ENCODE results near the gene TTN.

TTN gene

DNA sequence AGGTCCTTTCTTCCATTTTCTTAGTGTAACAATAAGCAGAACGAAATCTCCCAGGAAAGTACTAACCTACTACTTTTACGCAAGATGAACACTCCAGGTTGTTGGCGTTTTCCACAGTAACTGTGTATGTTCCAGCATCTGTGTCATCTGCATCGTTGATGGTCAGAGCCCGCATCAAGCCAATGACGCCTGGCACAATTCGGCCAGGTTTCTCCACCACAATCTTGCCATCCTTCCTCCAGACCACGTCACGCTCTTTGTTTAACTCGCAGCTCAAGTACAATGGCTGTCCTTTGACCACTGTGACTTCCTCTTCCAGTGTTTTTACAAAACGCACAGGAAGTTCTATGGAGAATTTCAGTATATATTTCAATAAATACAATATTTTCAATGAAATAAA, 171.3 kb downstream of the TTN start:
- no peak for DNase-seq

DNA sequence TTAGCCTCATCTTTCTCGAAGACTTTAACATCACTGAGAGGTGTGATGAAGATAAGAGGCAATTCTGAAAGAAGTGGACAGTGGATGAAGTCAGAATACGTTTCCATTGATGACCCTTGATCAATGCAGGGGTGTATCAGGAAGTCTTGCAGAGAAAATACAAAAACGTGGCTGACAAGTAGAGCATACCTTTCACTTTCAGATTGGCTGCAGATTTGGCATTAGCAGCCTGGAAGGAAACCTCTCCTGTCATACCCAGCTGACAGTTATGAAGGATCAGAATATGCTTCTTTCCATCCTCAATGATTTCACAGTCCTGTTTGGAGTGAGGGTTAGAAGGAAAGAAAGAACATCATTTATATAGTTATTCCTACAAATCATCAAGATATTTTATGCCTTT, 174.5 kb downstream of the TTN start:
- no peak for DNase-seq

DNA sequence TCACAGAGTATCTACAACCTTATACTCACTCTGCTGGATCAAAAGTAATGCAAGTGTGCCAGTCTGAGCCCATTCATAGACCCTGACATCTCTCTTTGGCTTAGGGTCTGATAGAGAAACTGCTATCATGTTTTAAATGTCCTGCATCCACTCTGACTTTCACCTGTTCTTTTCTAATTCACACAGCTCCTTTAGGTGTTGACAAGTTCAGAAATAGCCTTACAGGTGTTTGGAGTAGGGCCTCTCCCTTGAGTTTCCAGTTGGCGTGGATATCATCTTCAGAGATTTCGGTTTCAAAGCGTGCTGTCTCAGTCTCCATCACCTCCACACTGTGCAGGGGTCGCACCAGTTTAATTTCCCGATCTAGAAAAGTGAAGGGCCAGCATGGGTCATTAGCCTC, 176.6 kb downstream of the TTN start:
- DNase-seq, result no peak

DNA sequence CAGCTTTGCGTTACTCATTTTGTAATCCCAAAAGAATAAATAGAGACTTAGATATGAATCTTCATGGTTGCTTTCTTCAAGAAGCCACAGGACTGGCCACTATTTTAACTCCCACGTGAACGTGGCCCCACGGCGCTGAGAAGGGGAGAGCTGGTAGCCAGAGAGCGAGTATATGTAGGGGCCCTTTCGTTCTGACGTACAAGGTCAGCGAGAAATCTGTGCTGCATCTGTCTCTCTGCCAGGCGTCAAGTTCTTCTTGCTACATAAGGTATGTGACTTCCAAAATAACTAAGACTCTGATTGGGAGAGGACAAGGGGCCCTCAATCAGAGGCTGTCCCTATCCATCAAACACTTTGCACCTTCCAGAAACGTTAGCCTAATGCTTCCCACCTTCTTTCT, 177.8 kb downstream of the TTN start:
- DNase-seq, result no peak

DNA sequence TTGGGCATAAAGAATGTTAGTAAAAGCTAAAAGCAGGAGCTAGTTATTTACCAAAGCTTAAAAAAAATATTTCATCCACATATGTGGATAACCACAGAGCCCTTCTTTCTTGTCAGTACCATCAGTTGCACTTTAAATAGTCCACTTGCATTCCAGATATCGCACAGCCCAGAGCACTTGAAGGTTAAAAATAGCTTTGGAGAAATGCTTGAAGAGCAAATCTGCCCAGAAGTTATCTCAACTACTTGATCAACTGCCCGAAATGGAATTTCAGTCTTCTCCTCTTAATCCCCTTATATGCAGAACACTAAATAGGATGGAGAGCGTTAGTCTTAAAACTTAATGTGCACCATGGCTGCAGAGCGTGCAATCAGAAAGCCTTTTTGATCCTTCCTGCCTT, 178.6 kb downstream of the TTN start:
- DNase-seq, result no peak

DNA sequence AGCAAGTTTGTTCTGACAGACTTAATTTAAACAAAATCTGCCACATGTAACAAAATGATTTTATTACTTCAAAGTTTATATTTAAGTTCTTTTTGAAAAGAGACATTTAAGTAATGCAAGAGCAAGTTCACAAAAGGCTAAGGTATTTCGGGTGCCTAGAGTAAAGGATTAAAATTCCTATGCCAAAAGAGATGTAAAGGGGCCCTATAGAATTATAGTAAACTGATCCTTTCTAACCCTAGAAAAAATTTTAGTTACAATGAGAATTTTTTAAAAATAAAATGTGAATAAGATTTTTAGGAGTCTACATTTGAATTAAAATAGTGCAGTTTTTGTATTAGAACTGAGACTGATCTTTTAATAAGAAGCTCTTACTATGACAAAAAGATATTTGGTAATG, 179.8 kb downstream of the TTN start:
- DNase-seq, result no peak

DNA sequence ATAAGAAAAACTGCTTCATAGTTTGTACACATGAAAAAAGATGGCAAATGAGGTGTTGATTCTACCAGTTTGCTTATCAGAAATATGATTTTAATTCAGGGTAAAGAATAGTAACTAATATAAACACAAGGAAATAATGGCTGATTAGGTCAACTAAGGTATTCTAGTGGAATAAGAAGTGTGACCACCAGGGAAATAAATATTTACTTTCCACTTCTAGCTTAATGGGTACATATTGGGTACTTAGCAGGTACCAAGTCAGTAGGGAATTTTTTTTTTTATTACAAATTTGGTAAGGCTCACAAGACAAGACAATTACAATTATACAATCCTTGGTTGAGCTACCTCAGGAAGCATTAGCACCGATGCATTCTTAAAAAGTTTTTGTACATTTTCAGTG, 191.3 kb downstream of the TTN start:
- no peak for DNase-seq

DNA sequence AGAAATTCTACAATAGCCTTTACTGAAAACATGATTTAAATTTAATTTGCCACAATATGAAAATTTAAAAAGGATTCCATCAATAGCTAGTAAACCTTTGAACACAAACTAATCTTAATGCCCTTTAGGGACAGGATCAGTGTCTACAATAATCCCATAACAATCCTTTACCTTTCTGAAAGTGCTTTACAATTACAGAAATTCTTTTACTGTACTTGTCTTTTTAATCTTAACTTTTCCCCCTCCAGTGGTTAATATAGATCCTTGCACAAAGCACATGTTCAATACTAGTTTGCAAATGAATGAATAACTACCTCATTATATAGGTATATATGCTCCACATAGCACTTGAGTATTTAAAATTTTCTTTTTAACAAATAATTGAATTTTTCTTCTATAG, 204.3 kb downstream of the TTN start:
- no peak for DNase-seq

DNA sequence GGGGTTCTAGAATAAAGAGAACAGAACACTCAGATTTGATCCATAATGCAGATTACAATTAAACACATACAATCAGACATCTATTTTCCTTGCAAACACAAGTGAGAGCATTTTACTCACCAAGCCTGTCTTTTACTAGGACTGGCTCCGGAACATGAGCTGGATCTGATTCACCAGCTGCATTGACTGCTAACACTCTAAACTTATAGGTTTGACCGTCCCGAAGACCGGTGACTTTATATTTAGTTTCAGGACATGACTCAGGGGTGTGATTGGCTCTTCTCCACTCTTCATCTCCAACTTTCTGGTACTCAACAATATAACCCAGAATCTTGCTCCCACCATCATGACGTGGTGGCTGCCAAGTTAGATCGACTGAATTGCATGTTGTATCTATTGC, 214.6 kb downstream of the TTN start:
- DNase-seq, result no peak

DNA sequence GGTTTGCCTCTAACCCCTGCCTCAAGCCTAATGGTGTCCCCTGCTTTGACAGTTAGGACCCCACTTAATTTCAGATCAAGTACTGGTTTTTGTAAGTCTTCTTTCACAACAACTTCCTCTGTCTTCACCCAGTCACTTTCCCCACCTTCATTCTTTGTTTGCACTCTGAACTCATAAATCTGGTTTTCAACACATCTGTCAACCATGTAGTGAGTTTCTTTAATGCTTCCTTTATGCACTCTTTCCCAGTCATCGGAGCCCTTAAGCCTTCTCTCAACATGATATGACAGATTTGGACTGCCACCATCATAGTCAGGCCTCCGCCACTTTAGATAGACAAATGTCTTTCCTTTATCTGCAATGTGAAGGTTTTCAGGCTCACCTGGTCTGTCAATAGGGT, 217.9 kb downstream of the TTN start:
- DNase-seq, result no peak

DNA sequence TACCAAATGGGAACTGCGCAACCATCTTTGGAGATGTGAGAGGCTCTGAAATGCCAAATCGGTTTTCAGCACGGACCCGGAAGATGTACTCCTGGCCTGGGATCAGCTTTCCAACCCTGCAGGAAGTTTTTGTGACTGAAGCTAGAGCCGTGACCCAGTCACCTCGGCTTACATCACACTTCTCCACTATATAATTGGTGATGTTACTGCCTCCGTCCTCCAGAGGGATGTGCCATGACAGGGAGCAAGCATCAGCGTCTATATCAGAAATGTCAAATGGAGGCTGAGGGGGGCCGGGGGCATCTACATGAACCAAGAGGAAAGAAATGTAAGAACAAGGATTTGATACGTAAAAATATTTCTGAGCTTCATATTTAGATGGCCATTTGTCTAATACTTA, 222.6 kb downstream of the TTN start:
- no peak for DNase-seq

DNA sequence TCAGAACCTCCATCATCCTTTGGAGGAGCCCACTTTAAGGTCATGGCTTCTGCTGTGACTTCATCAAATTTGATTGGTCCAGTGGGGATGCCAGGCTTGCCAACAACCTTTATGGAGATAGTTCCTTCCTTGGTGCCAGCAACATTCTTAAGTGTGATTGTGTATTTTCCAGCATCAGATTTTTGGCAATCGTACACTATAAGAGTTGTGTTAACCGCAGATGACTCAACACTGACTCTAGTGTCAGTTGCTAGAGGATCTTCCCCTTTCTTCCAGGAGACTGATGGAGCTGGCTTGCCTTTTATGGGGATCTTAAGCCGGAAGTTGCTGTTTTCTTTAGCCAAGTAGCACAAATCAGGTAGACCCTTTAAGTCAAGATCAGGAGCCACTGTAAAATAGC, 228.2 kb downstream of the TTN start:
- no peak for DNase-seq

DNA sequence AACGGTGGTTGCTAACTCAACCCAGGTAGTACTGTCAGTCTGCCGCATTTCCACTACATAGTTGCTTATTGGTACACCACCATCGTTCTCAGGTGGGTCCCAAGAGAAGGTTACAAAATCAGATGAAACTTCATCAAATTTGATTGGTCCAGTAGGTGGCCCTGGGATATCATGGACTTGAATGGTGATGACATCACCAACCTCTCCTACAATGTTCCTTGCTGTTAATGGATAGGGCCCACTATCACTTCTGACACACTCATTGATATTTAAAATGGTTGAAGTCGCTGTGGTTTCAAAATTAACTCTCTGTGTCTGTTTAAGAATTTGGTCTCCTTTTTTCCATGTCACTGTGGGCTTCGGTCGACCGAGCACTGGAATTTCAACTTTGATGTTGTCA, 232.4 kb downstream of the TTN start:
- no peak for DNase-seq

DNA sequence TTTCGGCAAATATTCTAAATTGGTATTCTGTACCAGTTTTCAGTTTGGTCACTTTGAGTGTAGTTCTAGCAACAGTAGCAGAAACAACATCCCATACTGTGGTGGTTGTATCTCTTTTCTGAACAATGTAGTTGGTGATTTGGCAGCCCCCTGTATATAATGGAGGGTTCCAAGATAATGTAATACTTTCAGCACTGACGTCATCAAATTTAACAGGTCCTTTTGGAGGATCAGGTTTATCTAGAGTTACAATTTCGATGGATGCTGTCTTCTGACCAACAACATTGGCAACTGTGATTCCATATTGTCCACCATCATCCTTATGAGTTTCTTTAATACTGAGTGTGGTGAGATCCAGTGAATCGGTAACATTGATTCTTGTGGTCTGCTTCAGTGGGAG, 239.0 kb downstream of the TTN start:
- DNase-seq, result no peak

DNA sequence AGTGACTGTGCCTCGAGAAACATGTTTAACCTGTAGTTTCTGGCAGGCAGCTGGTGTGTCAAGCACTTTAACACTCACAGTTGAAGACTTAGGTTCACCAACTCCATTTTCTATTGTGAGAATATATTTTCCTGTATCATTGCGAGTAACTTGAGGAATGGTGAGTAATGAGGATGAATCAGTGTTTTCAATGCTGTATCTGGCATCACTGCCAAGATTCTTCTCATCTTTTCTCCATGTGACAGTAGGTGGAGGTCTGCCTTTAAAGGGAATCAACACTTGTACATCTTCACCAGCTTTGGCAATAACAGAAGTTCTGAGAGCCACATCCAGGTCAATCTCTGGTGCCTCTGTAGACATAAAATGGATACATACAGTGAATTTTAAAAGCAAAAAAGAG, 254.2 kb downstream of the TTN start:
- DNase-seq, result no peak

DNA sequence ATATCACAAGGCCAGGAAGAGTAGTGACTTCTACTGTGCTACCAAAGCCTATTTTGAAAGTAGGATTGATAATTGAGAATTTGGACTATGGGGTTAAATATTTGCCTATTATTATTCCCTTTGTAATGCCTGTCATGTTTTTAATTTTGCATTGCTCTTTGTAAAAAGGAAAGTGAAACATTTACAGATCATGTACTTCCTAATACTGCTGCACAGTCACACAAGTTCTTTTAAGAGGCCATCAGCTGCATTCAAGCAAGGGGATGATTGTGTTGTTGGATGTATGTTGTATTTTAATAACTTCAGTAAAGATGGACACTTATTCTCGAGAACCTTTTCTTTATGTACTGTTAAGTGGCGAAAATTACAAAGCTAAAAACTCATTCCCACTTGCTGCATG, 256.9 kb downstream of the TTN start:
- peak in 1 of 2 donors; percentile 4 for DNase-seq

DNA sequence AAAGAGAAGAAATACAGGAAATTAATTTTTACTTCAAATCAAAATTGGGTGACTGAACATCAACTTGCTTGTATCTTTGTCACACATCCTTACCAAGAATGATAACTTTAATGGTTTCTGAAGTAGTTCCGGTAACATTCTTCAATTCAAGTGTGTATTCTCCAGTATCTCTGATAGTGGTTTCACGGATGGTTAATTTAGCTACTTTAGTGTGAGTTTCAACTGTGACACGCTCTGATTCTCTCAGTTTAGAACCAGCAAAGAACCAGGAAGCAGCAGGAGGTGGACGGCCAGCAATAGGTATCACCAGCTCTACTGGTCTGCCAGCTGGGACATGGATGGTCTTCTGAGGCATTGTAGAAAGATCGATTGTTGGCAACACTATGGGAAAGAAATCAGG, 264.7 kb downstream of the TTN start:
- DNase-seq, result no peak

DNA sequence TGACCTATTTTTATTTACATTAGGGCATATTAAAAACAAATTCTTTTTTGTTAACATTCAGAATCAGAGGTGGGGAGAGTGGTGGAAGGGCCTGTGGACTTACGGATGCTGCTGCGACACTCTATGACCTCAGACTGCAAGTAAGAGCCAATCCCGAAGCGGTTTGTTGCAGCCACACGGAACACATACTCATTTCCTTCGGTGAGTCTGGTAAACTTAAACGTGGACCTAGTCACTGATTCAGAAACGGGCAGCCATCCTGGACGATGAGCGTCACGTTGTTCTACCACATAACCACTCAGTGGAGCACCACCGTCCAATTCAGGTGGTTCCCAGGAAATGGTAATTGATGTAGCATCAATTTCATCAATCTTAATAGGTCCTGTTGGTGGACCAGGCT, 265.1 kb downstream of the TTN start:
- no peak for DNase-seq

DNA sequence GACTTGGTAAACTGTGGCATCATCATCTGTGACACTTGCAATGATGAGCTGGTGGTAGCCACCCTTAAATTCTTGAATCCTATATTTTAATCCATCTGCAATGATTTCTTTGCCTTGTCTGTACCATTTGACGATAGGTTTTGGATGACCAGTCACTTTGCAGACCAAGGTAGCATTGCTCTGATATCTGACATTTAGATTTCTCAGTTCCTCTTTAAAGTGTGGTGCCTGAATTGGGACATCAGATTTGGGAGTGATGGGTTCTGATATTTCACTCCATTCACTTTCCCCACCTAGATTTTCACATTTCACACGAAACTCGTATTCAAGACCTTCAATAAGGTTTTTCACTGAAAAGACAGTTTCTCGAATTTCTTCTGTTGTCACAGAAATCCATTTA, 271.2 kb downstream of the TTN start:
- DNase-seq, result no peak

DNA sequence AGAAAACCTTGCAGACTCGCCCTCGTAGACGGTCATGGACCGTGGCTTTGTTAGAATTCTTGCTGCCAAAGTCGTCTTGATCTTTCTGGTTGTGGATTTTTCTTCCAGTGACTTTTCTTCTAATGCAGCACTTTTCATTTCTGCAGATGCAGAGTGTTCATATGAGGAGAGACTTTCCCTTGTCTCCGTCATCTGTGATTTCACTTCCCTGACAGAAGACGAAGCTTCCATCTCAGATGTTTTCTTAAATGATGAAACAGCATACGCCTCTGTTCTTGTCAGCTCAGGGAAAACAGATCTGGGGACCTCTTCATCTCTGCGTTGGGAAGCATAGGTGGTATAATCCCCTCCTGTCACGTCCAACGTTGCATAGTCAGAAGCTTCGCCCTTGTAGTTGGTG, 276.1 kb downstream of the TTN start:
- no peak for DNase-seq

DNA sequence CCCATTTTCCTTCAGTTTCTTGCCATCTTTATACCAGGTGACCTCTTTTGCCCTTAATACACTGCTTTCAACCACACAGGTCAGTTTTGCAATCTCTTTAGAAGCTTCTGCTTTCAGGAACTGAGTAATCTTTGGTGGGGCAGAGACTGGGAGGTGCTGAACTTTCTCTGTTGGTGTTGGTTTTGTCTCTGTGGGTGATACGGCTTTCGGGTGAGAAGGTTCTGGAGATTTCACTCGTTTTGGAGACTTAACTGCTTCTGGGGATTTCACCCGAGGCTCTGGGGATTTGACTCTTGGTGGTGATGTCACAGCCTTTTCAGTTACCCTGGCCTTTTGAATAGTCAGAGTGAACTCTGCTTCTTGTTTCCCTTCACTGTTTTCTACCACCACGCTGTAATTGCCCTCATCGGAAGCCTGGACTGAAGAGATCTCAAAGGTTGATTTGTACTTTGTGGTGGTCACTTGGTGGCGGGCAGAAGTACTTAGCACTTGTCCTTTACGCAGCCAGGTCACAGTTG, 276.5 kb downstream of the TTN start:
- peak in 1 of 2 donors; percentile 4 for DNase-seq

DNA sequence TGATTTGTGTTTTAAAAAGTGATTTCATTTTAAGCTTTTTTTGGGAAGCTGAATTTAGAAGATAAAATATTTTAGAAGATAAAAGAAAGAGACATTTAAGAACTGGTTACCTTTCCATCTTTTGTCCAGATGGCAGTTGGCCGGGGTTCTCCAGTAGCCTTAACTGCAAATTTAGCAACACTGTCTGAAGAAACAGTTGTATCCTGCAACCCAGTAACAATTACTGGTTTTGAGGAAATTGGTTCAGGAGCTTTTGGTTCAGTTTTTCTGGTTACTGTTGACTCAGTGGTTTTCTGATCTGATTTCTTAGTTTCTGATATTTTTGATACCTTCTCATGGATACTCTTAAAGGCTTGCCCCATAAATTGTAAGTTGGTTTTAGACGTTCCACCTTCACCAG, 277.1 kb downstream of the TTN start:
- DNase-seq, result no peak

DNA sequence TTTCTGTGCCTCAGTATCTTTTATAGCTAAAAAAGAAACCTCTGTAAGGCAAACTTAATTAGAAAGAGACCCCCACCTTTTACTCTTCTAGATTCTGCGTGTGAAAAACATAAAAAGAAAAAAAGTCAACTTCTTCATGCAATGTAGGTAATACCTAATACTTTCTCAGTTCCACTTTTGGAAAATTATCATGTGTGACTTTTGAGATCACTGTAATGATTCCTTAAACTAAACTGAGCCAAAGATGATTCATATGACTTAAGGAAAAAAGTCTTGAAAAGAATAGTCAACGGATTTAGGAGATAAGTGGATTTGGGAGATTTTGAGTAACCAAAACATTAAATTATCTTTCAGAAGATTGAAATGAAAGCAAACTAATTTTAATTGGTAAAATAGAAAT, 278.0 kb downstream of the TTN start:
- DNase-seq, result no peak

DNA sequence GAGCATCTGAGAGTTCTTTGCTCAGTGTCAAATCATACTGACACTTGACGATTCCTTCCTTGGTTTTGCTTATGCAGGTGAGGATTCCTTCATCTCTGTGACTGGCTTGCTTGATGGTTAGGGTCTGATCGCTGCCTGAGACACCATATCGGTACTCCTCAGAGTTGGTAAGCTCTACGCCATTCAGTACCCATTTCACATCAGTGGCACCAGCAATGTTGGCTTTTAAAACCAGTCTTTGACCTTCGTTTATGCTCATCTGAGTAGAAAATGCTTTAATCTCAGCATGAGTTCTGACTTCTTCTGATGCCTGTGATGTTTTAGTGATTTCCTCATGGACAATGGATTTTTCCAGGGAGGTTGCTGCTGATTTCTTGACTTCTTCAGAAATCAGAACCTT, 278.6 kb downstream of the TTN start:
- no peak for DNase-seq

DNA sequence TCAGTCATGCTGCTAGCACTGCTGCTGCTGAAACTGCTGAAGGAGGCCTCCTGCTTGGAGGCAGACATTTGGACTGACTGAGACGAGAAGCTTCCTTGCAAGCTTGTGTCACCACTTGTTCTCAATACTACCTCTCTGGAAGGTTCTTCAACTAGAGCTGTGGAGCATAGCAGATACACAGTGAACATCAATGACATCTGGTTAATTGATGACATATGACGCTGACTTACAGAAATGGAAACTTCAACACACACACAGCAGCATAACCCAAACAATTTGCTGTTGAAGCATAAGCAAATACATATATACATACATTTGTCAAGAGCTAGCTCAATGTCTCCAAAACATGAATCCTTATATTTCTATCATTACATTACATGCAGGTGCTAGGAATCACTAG, 279.6 kb downstream of the TTN start:
- DNase-seq, result no peak

DNA sequence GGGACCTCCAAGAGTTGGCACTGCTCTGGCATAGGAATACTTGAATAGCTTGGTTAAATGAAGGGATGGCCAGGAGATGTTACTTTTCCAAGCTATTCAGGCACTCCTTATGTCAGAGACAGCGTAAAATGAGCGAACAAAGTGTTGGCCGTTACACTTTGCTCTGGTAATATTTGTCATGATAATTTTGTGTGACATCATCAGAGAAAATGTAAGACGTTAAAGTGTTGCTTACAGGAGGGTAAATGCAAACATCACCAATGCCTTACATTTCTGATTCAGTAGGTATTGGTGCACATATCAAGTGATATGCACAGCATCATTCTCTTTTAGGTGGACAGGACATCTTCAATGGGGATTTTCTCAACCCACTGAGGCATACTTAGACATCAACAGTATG, 281.0 kb downstream of the TTN start:
- DNase-seq, result no peak

Measured in bone marrow (tissue), 2 donors.